ENCODE results near the gene NGEF.

DNA sequence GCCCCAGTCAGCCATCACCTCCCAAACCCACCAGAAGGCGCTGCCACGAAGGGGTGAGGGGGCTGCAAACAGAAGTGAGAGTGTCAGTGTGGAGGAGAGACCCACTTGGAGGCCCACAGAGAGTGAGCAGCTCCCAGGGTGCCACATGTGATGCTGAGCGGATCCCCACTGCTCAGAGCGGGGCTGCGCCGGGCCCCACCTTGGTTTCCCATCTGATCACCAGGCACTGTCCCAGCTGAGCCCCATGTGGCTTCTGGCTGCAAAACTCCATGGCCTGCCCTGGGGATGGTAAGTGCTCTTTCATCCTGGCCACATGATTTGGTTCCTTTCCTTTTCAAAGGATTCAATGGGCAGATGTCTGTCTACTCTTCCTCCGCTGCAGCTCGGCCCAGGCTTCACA is 119.2 kb downstream of the NGEF start:
- TF ChIP-seq, protein P1, sequence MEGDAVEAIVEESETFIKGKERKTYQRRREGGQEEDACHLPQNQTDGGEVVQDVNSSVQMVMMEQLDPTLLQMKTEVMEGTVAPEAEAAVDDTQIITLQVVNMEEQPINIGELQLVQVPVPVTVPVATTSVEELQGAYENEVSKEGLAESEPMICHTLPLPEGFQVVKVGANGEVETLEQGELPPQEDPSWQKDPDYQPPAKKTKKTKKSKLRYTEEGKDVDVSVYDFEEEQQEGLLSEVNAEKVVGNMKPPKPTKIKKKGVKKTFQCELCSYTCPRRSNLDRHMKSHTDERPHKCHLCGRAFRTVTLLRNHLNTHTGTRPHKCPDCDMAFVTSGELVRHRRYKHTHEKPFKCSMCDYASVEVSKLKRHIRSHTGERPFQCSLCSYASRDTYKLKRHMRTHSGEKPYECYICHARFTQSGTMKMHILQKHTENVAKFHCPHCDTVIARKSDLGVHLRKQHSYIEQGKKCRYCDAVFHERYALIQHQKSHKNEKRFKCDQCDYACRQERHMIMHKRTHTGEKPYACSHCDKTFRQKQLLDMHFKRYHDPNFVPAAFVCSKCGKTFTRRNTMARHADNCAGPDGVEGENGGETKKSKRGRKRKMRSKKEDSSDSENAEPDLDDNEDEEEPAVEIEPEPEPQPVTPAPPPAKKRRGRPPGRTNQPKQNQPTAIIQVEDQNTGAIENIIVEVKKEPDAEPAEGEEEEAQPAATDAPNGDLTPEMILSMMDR (IDR thresholded peaks at IDR 0.05; ENCODE audit: borderline replicate concordance, extremely low read depth, low read length, poor library complexity, severe bottlenecking), result no peak
- TF ChIP-seq EZH2 (IDR thresholded peaks at IDR 0.05; ENCODE audit: borderline replicate concordance, low read depth, low read length, severe bottlenecking), result no peak
